HEK293 (cell line): ENCODE results near the gene TFDP1.

Source experiments
- CTCF ChIA-PET: fragments of 350-600 bp; formaldehyde crosslinking; extraction: SDS; loops from one replicate; lab custom pipeline; 2021; ENCODE audit warnings: antibody characterized with exemption; lab: Yijun Ruan, JAX
- POLR2A ChIA-PET: fragments of 300-600 bp; formaldehyde crosslinking; extraction: SDS; loops from one replicate; lab custom pipeline; 2020; ENCODE audit warnings: antibody characterized with exemption, inconsistent platforms; lab: Yijun Ruan, JAX
- H3K27ac ChIP-seq: fragments of 200-500 bp; sonication (Bioruptor generic); 2 replicates; pipeline ENCODE4 v1.5.1; 2014; ENCODE audit warnings: low read depth, low read length, control low read depth, inconsistent platforms; ENCODE audit errors: extremely low read depth
- H3K36me3 ChIP-seq, 2 experiments: fragments of 200-500 bp in 1 of 2; sonication (Bioruptor generic) in 1 of 2; 1 replicate in 1 of 2; 2 replicates in 1 of 2; pipeline ENCODE4 v1.5.1; 2014 to 2017; ENCODE audit warnings: inconsistent platforms in 2 of 2, low read length in 2 of 2; ENCODE audit not compliant: control insufficient read depth in 2 of 2, insufficient read depth in 1 of 2
- H3K4me1 ChIP-seq: fragments of 200-500 bp; sonication (Bioruptor generic); 2 replicates; pipeline ENCODE4 v1.5.1; 2014; ENCODE audit warnings: mild to moderate bottlenecking, low read length, inconsistent platforms; ENCODE audit not compliant: control insufficient read depth, insufficient read depth
- H3K4me3 ChIP-seq: 2 replicates; pipeline ENCODE4 v1.5.1; 2011; ENCODE audit warnings: low read depth, mild to moderate bottlenecking, control low read depth, low read length, moderate library complexity
- H3K9me3 ChIP-seq: fragments of 200-500 bp; sonication (Bioruptor generic); 2 replicates; pipeline ENCODE4 v1.5.1; 2014; ENCODE audit warnings: low read depth, low read length, inconsistent platforms; ENCODE audit not compliant: control insufficient read depth, insufficient read depth
- BCL11B ChIP-seq: fragments of 450-650 bp; formaldehyde crosslinking; IDR thresholded peaks from 2 replicates; pipeline ENCODE4 v1.5.1; 2016; ENCODE audit warnings: low read depth, missing biosample characterization, missing genetic modification characterization
- GLIS1 ChIP-seq: fragments of 450-650 bp; formaldehyde crosslinking; IDR thresholded peaks from 2 replicates; pipeline ENCODE4 v1.5.1; 2016; ENCODE audit warnings: missing biosample characterization, missing genetic modification characterization
- KLF16 ChIP-seq: fragments of 450-650 bp; formaldehyde crosslinking; IDR thresholded peaks from 2 replicates; pipeline ENCODE4 v1.5.1; 2017; ENCODE audit warnings: missing biosample characterization, missing genetic modification characterization
- PRDM1 ChIP-seq: fragments of 450-650 bp; formaldehyde crosslinking; IDR thresholded peaks from 2 replicates; pipeline ENCODE4; 2016; ENCODE audit warnings: missing biosample characterization, missing genetic modification characterization
- SALL2 ChIP-seq: fragments of 450-650 bp; formaldehyde crosslinking; IDR thresholded peaks from 2 replicates; pipeline ENCODE4 v1.5.0; 2017; ENCODE audit warnings: missing biosample characterization, mild to moderate bottlenecking, missing genetic modification characterization, borderline replicate concordance
- ZBTB20 ChIP-seq: fragments of 450-650 bp; formaldehyde crosslinking; IDR thresholded peaks from 2 replicates; pipeline ENCODE4 v1.5.1; 2016; ENCODE audit warnings: missing biosample characterization, missing genetic modification characterization
- ZBTB8A ChIP-seq: fragments of 450-650 bp; formaldehyde crosslinking; IDR thresholded peaks from 2 replicates; pipeline ENCODE4 v1.5.1; 2016; ENCODE audit warnings: missing biosample characterization, missing genetic modification characterization
- ZEB2 ChIP-seq: fragments of 450-650 bp; formaldehyde crosslinking; IDR thresholded peaks from 2 replicates; pipeline ENCODE4 v1.5.1; 2016; ENCODE audit warnings: missing biosample characterization, missing genetic modification characterization
- ZNF114 ChIP-seq: fragments of 450-650 bp; formaldehyde crosslinking; IDR thresholded peaks from 2 replicates; pipeline ENCODE4 v1.5.0; 2017; ENCODE audit warnings: missing biosample characterization, missing genetic modification characterization
- ZNF132 ChIP-seq: fragments of 450-650 bp; formaldehyde crosslinking; IDR thresholded peaks from 2 replicates; pipeline ENCODE4 v1.5.1; 2017; ENCODE audit warnings: missing biosample characterization, missing genetic modification characterization, borderline replicate concordance
- ZNF302 ChIP-seq: fragments of 450-650 bp; formaldehyde crosslinking; IDR thresholded peaks from 2 replicates; pipeline ENCODE4 v1.5.1; 2016; ENCODE audit warnings: missing biosample characterization, missing genetic modification characterization, low read depth
- ZNF37A ChIP-seq: fragments of 450-650 bp; IDR thresholded peaks from 2 replicates; pipeline ENCODE4 v1.5.1; 2018; ENCODE audit warnings: missing biosample characterization, missing genetic modification characterization
- ZNF521 ChIP-seq: fragments of 450-650 bp; formaldehyde crosslinking; IDR thresholded peaks from 2 replicates; pipeline ENCODE4 v1.5.1; 2017; ENCODE audit warnings: missing biosample characterization, mild to moderate bottlenecking, missing genetic modification characterization
- ZNF610 ChIP-seq: fragments of 450-650 bp; formaldehyde crosslinking; IDR thresholded peaks from 2 replicates; pipeline ENCODE4 v1.5.1; 2016; ENCODE audit warnings: missing biosample characterization, missing genetic modification characterization, borderline replicate concordance
- ZNF624 ChIP-seq: fragments of 450-650 bp; formaldehyde crosslinking; IDR thresholded peaks from 2 replicates; pipeline ENCODE4 v1.5.1; 2017; ENCODE audit warnings: missing biosample characterization, missing genetic modification characterization
- ZNF660 ChIP-seq: fragments of 450-650 bp; IDR thresholded peaks from 2 replicates; pipeline ENCODE4 v1.5.1; 2018; ENCODE audit warnings: missing biosample characterization, mild to moderate bottlenecking, missing genetic modification characterization
- ZNF704 ChIP-seq: fragments of 450-650 bp; formaldehyde crosslinking; IDR thresholded peaks from 2 replicates; pipeline ENCODE4 v1.5.1; 2016; ENCODE audit warnings: missing biosample characterization, missing genetic modification characterization
- ZNF830 ChIP-seq: fragments of 450-650 bp; IDR thresholded peaks from 2 replicates; pipeline ENCODE4 v1.5.0; 2018; ENCODE audit warnings: missing biosample characterization, missing genetic modification characterization, low read depth, mild to moderate bottlenecking, moderate library complexity
- ZSCAN30 ChIP-seq: fragments of 450-650 bp; IDR thresholded peaks from 2 replicates; pipeline ENCODE4 v1.5.1; 2018; ENCODE audit warnings: missing biosample characterization, mild to moderate bottlenecking, missing genetic modification characterization, moderate library complexity
- ZSCAN5A ChIP-seq: fragments of 450-650 bp; formaldehyde crosslinking; IDR thresholded peaks from 2 replicates; pipeline ENCODE4 v1.5.1; 2016; ENCODE audit warnings: missing biosample characterization, missing genetic modification characterization
- TF ChIP-seq, protein P1 (sequence below): fragments of 450-650 bp; formaldehyde crosslinking; IDR thresholded peaks from 2 replicates; pipeline ENCODE4 v1.5.1; 2017; ENCODE audit warnings: missing biosample characterization, missing genetic modification characterization
- TF ChIP-seq, protein P2 (sequence below): fragments of 450-650 bp; formaldehyde crosslinking; IDR thresholded peaks from 2 replicates; pipeline ENCODE4 v1.5.1; 2017; ENCODE audit warnings: missing biosample characterization, missing genetic modification characterization

The TFDP1 gene

GRCh38 chr13:113581871-113582270 lies 2.7 kb upstream of the TFDP1 start:
- Histone ChIP-seq H3K27ac (no peak overlapping the region), H3K4me1 (peaks cover 4% of the 10 kb centered on the region; the same call in 1 of the 2 replicates), H3K36me3 (peaks cover 5 to 12% of the 10 kb centered on the region in 2 experiments), H3K4me3 (no peak overlapping the region), H3K9me3 (no peaks in the 10 kb centered on the region)
- CTCF ChIA-PET = no interaction called here
- POLR2A ChIA-PET = no interaction called here
- TF ChIP-seq BCL11B (tag by site-specific recombination) = no peak
- TF ChIP-seq GLIS1 (tag by site-specific recombination) = no peak
- TF ChIP-seq ZNF521 = no peak
- TF ChIP-seq ZNF132 = no peak
- no peak for TF ChIP-seq ZBTB20
- TF ChIP-seq KLF16 (tag by site-specific recombination) = no peak
- TF ChIP-seq ZBTB8A (tag by site-specific recombination) = no peak

DNA sequence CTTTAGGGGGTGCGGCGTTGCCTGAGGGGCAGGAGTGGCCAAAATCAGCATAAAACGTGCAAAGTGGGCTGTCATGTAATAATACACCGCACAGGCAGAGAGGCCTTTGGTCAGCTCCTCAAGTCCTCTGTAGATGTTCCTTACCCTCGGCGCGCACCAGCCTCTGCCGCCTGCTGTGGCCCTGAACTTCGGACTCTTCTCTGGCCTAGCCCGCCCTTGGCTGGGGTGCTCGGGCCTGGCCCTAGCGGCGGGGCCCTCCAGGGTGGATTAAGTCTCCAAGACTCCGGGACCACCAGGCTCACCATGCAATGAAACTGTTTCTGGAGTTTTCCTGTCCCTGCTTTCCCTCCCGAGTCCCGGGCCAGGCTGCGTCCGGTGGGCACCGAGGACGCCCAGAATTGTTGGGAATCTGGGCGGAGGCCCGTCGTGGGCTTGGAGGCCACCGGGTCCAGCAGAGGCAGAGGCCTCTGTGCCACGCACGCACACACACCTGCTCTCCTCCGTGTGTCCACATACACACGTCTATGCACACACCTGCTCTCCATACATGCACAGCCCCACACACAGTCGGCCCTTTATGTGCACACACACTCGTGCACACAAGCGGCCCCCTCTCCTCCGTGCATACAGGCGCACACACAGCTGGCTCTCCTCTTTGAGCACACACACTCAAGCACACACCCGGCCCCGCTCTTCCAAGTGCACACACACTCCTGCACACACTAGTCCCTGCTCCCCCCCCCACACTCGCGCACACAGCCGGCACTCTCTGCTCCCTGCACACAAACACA lies 1.5 kb upstream of the TFDP1 start:
- peaks cover 14 to 24% of the 10 kb centered on the region in 2 experiments for H3K36me3 ChIP-seq
- H3K4me3 ChIP-seq = no peak overlapping the region
- CTCF ChIA-PET = no interaction called here
- no peak overlapping the region for H3K27ac ChIP-seq
- H3K4me1 ChIP-seq = peaks cover 4% of the 10 kb centered on the region
- POLR2A ChIA-PET = no interaction called here
- no peak for TF ChIP-seq ZNF37A (tag by site-specific recombination)
- TF ChIP-seq, protein P1, sequence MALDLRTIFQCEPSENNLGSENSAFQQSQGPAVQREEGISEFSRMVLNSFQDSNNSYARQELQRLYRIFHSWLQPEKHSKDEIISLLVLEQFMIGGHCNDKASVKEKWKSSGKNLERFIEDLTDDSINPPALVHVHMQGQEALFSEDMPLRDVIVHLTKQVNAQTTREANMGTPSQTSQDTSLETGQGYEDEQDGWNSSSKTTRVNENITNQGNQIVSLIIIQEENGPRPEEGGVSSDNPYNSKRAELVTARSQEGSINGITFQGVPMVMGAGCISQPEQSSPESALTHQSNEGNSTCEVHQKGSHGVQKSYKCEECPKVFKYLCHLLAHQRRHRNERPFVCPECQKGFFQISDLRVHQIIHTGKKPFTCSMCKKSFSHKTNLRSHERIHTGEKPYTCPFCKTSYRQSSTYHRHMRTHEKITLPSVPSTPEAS = peak; percentile 65
- TF ChIP-seq, all 188 proteins: peak for 1
- H3K9me3 ChIP-seq = no peaks in the 10 kb centered on the region

GRCh38 chr13:113584870-113585671 lies 518 bp downstream of the TFDP1 start:
- POLR2A ChIA-PET = interaction anchor here (1.0 kb wide), 2 partner anchors 12 to 92 kb away, joined by 3 to 4 read pairs; no protein-coding TSS in a partner anchor
- H3K4me1 ChIP-seq = peaks cover 4% of the 10 kb centered on the region
- peak overlapping the region; percentile 61 for H3K4me3 ChIP-seq
- H3K27ac ChIP-seq = peak overlapping the region; percentile 92; the same call in 1 of the 2 replicates
- peaks cover 21 to 44% of the 10 kb centered on the region in 2 experiments for H3K36me3 ChIP-seq
- CTCF ChIA-PET = interaction anchor here (0.6 kb wide), 1 partner anchor 77 kb away, joined by 4 read pairs; no protein-coding TSS in a partner anchor
- no peaks in the 10 kb centered on the region for H3K9me3 ChIP-seq
- no peak for TF ChIP-seq ZEB2 (tag by site-specific recombination)
- no peak for TF ChIP-seq PRDM1
- no peak for TF ChIP-seq ZNF302
- no peak for TF ChIP-seq SALL2
- TF ChIP-seq, protein P2, sequence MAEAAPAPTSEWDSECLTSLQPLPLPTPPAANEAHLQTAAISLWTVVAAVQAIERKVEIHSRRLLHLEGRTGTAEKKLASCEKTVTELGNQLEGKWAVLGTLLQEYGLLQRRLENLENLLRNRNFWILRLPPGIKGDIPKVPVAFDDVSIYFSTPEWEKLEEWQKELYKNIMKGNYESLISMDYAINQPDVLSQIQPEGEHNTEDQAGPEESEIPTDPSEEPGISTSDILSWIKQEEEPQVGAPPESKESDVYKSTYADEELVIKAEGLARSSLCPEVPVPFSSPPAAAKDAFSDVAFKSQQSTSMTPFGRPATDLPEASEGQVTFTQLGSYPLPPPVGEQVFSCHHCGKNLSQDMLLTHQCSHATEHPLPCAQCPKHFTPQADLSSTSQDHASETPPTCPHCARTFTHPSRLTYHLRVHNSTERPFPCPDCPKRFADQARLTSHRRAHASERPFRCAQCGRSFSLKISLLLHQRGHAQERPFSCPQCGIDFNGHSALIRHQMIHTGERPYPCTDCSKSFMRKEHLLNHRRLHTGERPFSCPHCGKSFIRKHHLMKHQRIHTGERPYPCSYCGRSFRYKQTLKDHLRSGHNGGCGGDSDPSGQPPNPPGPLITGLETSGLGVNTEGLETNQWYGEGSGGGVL (tag by site-specific recombination) = no peak
- no peak for TF ChIP-seq ZNF610 (tag by site-specific recombination)
- TF ChIP-seq ZNF660 = no peak; the same call in 1 of the 2 replicates
- TF ChIP-seq ZNF704 (tag by site-specific recombination) = no peak
- 0 out of 2 replicates have a peak, but pooled peaks have one; percentile 17 for TF ChIP-seq ZSCAN30
- no peak for TF ChIP-seq ZNF624
- TF ChIP-seq ZSCAN5A (tag by site-specific recombination) = no peak
- no peak for TF ChIP-seq ZNF114
- TF ChIP-seq ZNF830 (tag by site-specific recombination) = no peak
- TF ChIP-seq ZBTB8A (tag by site-specific recombination) = peak; percentile 44
